Inflammatory macrophage (primary cell): Measurements from ENCODE around the gene ZYX.
"Not testable (repeated sequence)": the region's sequence is repeated elsewhere in the genome, so short reads cannot be mapped to it uniquely, and the experiment has no call there.

ENCODE experiments used
- DNase-seq, 2 donors: peaks; one replicate each; pipeline ENCODE4 v3.0.0-alpha.2; 2020 to 2022

Gene ZYX

GRCh38 chr7:143387156-143387975 is 6.2 kb downstream of the ZYX start:
- no peak for DNase-seq

GRCh38 chr7:143388051-143388450 is 6.9 kb downstream of the ZYX start:
- no peak for DNase-seq

GRCh38 chr7:143388491-143389101 is 7.5 kb downstream of the ZYX start:
- DNase-seq, result no peak

- DNase-seq, result no peak
Measured at GRCh38 chr7:143389316-143390103, 8.4 kb downstream of the ZYX start.

- DNase-seq, result no peak
Measured at GRCh38 chr7:143390104-143390772, 9.1 kb downstream of the ZYX start.

GRCh38 chr7:143390773-143391317 is 9.7 kb downstream of the ZYX start:
- DNase-seq, result no peak

- no peak for DNase-seq
Measured at GRCh38 chr7:143391462-143392404, 10.6 kb downstream of the ZYX start.

GRCh38 chr7:143392427-143392826 is 11.3 kb downstream of the ZYX start:
- not testable (repeated sequence) for DNase-seq

- DNase-seq, result no peak
Measured at GRCh38 chr7:143392875-143393266, 11.7 kb downstream of the ZYX start.

GRCh38 chr7:143393267-143394041 is 12.3 kb downstream of the ZYX start:
- DNase-seq, result peak in 1 of 2 donors; percentile 17

- peak in 1 of 2 donors; percentile 13 for DNase-seq
Measured at GRCh38 chr7:143394068-143394467, 12.9 kb downstream of the ZYX start.

- DNase-seq, result no peak
Measured at GRCh38 chr7:143394777-143395176, 13.6 kb downstream of the ZYX start.

- DNase-seq, result peak; percentile 60
Measured at GRCh38 chr7:143395187-143396149, 14.3 kb downstream of the ZYX start.

- no peak for DNase-seq
Measured at GRCh38 chr7:143396182-143396581, 15.0 kb downstream of the ZYX start.

GRCh38 chr7:143396625-143397556 is 15.7 kb downstream of the ZYX start:
- no peak for DNase-seq

GRCh38 chr7:143397710-143398530 is 16.8 kb downstream of the ZYX start:
- DNase-seq, result no peak

- DNase-seq, result no peak
Measured at GRCh38 chr7:143398616-143399015, 17.5 kb downstream of the ZYX start.
